Astrocyte (in vitro differentiated cells and primary cell): ENCODE measurements around the gene PTPRCAP. TPM values are rescaled to one million over a fixed set of nuclear protein-coding genes. Genes with fewer than 3 reads are reported as not detected.
A peak's percentile ranks its signal among the peaks of the same experiment; 100 is the strongest.

Experiments used
- DNase-seq: peaks from one replicate; pipeline ENCODE4 v3.0.0-alpha.2; 2010; ENCODE audit warnings: low read depth
- FAIRE-seq: peaks from 2 replicates; lab custom pipeline; 2011; peaks lifted over from hg19 to GRCh38; lab: Jason Lieb, UNC
- H2AFZ ChIP-seq: 2 replicates; pipeline ENCODE4 v1.6.0; 2012; ENCODE audit warnings: low read depth, low read length, inconsistent platforms
- H3K27ac ChIP-seq: 2 replicates; pipeline ENCODE4 v1.5.1; 2011; ENCODE audit warnings: low read depth, low read length, inconsistent platforms
- H3K27me3 ChIP-seq: 2 replicates; pipeline ENCODE4 v1.6.0; 2011; ENCODE audit warnings: low read length, inconsistent platforms; ENCODE audit not compliant: insufficient read depth
- H3K36me3 ChIP-seq: 2 replicates; pipeline ENCODE4 v1.5.1; 2011; ENCODE audit warnings: low read length, inconsistent platforms; ENCODE audit not compliant: insufficient read depth
- H3K4me1 ChIP-seq: 2 replicates; pipeline ENCODE4 v1.5.1; 2011; ENCODE audit warnings: low read length, inconsistent platforms; ENCODE audit not compliant: insufficient read depth
- H3K4me2 ChIP-seq: 2 replicates; pipeline ENCODE4 v1.6.0; 2012; ENCODE audit warnings: low read length, inconsistent platforms
- H3K4me3 ChIP-seq: 2 replicates; pipeline ENCODE4 v1.5.1; 2011; ENCODE audit warnings: low read depth, mild to moderate bottlenecking, low read length, inconsistent platforms; ENCODE audit not compliant: insufficient read depth
- H3K79me2 ChIP-seq: 2 replicates; pipeline ENCODE4 v1.6.0; 2012; ENCODE audit warnings: mild to moderate bottlenecking, low read length, inconsistent platforms; ENCODE audit not compliant: insufficient read depth
- H3K9ac ChIP-seq: 2 replicates; pipeline ENCODE4 v1.6.0; 2012; ENCODE audit warnings: mild to moderate bottlenecking, low read length, inconsistent platforms
- H3K9me3 ChIP-seq: 2 replicates; pipeline ENCODE4 v1.5.1; 2012; ENCODE audit warnings: low read depth, mild to moderate bottlenecking, low read length, inconsistent platforms; ENCODE audit not compliant: insufficient read depth
- H4K20me1 ChIP-seq: 2 replicates; pipeline ENCODE4 v1.6.0; 2012; ENCODE audit warnings: low read length, inconsistent platforms; ENCODE audit not compliant: insufficient read depth
- H3K27ac Mint-ChIP-seq: one replicate; pipeline ENCODE4 v1.8.0; 2021; ENCODE audit warnings: mild to moderate bottlenecking, mixed read lengths; ENCODE audit not compliant: unreplicated experiment
- H3K27me3 Mint-ChIP-seq: one replicate; pipeline ENCODE4 v1.8.0; 2021; ENCODE audit warnings: low read depth, mixed read lengths; ENCODE audit not compliant: unreplicated experiment
- H3K36me3 Mint-ChIP-seq: one replicate; pipeline ENCODE4 v1.8.0; 2021; ENCODE audit warnings: low read depth, mixed read lengths; ENCODE audit not compliant: unreplicated experiment
- H3K4me1 Mint-ChIP-seq: one replicate; pipeline ENCODE4 v1.8.0; 2021; ENCODE audit warnings: low read depth, mixed read lengths; ENCODE audit not compliant: unreplicated experiment
- H3K4me3 Mint-ChIP-seq: one replicate; pipeline ENCODE4 v1.8.0; 2021; ENCODE audit warnings: mild to moderate bottlenecking, moderate library complexity, mixed read lengths; ENCODE audit not compliant: unreplicated experiment
- H3K9me3 Mint-ChIP-seq: one replicate; pipeline ENCODE4 v1.8.0; 2021; ENCODE audit warnings: mild to moderate bottlenecking, mixed read lengths; ENCODE audit not compliant: unreplicated experiment
- EZH2 ChIP-seq: IDR thresholded peaks from 2 replicates; pipeline ENCODE4 v1.6.1; 2012; ENCODE audit warnings: mild to moderate bottlenecking, low read length, inconsistent platforms; ENCODE audit not compliant: insufficient read depth
- total RNA-seq: library from RNA; stranded (reverse); gene quantifications from 2 replicates; pipeline ENCODE4 v1.2.1, GENCODE V29; 2021
- TF ChIP-seq, protein P1 (sequence below): IDR thresholded peaks from 2 replicates; pipeline ENCODE4 v1.5.1; 2011; ENCODE audit warnings: low read depth, mild to moderate bottlenecking, inconsistent platforms, low read length, moderate library complexity; ENCODE audit not compliant: insufficient read depth

PTPRCAP gene
- total RNA-seq, 1 donor from 2014 or later, result 1.7 TPM

DNA sequence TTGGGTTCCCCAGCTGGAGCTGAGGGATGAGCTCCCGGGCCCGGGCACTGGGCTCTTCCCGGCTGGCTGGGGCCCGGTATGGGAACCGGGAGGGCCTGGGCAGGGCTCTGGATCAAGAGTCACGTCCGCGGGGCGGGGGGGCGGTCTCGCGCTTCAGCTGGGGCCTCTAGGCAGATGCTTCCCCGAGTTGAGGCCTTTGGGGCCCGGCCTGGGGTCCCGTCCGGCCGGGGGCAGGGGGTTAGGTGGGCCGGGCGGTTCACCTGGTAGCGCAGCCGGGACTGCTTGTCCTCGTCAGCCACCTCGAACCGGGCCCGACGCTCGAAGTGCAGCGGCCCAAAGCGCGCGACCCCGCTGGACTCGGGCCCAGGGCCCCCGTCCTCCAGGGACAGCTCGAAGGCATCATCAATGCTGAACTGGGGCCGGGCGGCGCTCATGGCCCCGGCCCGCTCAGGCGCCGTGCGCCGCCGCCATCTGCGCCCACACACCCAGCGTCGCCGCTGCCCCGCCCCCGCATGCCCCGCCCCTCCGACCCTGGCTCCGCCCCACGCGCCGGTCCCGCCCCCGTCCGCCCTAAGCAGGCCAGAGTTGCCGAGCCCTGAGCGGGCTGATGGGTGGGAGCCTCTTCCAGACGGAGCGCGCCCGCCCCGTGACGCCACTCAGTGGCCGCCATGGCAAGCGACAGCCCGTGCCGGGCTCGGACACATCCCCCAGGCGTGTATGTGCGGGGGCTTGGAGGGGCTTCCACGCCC lies 31.5 kb upstream of the PTPRCAP start, which contains the start of gene TMEM134:
Gene TMEM134 (minus strand): TSS at position 493 of the 749 bp plus-strand sequence. CDS start 59 bp downstream, at position 434.
- no peak for TF ChIP-seq EZH2
- TF ChIP-seq, protein P1, sequence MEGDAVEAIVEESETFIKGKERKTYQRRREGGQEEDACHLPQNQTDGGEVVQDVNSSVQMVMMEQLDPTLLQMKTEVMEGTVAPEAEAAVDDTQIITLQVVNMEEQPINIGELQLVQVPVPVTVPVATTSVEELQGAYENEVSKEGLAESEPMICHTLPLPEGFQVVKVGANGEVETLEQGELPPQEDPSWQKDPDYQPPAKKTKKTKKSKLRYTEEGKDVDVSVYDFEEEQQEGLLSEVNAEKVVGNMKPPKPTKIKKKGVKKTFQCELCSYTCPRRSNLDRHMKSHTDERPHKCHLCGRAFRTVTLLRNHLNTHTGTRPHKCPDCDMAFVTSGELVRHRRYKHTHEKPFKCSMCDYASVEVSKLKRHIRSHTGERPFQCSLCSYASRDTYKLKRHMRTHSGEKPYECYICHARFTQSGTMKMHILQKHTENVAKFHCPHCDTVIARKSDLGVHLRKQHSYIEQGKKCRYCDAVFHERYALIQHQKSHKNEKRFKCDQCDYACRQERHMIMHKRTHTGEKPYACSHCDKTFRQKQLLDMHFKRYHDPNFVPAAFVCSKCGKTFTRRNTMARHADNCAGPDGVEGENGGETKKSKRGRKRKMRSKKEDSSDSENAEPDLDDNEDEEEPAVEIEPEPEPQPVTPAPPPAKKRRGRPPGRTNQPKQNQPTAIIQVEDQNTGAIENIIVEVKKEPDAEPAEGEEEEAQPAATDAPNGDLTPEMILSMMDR, result no peak
- Histone ChIP-seq H3K36me3 (no peaks in the 10 kb centered on the region), H3K4me1 (peaks cover 16% of the 10 kb centered on the region), H2AFZ (peak within 1 kb of the TSS; percentile 81), H3K9me3 (no peaks in the 10 kb centered on the region), H4K20me1 (no peaks in the 10 kb centered on the region), H3K4me2 (peak within 1 kb of the TSS; percentile 89), H3K9ac (peak within 1 kb of the TSS; percentile 89), H3K4me3 (peak within 1 kb of the TSS; percentile 72), H3K27me3 (no peaks in the 10 kb centered on the region), H3K79me2 (peaks cover 9% of the 10 kb centered on the region), H3K27ac (peak within 1 kb of the TSS; percentile 57)
- peak within 1 kb of the TSS; percentile 77 for H3K27ac Mint-ChIP-seq
- peak within 1 kb of the TSS; percentile 89 for H3K4me3 Mint-ChIP-seq
- no peaks in the 10 kb centered on the region for H3K9me3 Mint-ChIP-seq
- FAIRE-seq (no peak), DNase-seq (peak; percentile 77)
- H3K4me1 Mint-ChIP-seq, result peaks cover 4% of the 10 kb centered on the region
- H3K36me3 Mint-ChIP-seq, result peaks cover 3% of the 10 kb centered on the region
- no peaks in the 10 kb centered on the region for H3K27me3 Mint-ChIP-seq

DNA sequence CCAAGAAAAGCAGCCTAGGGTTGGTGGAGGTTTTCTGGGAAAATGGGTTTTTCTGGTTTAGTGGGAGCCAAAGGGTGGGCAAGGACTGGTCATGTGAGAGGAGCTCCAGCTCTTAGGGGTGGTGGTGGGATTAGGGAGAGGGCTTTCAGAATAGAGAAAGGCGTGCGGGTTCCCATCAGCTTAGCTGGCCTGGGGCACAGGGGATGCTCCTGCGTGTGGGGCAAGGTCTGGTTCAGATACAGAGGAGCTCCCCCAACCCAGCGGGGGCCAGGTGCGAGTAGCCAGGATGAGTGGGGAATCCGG lies 30.9 kb upstream of the PTPRCAP start:
- Histone ChIP-seq H3K4me2 (peak overlapping the region; percentile 89), H3K36me3 (no peaks in the 10 kb centered on the region), H3K4me3 (peak overlapping the region; percentile 72), H3K27me3 (no peaks in the 10 kb centered on the region), H3K9me3 (no peaks in the 10 kb centered on the region), H3K9ac (peak overlapping the region; percentile 89), H3K27ac (peak overlapping the region; percentile 50), H2AFZ (peak overlapping the region; percentile 78), H4K20me1 (no peaks in the 10 kb centered on the region), H3K4me1 (peaks cover 16% of the 10 kb centered on the region), H3K79me2 (peaks cover 9% of the 10 kb centered on the region)
- TF ChIP-seq, protein P1, result no peak
- no peak for TF ChIP-seq EZH2
- H3K9me3 Mint-ChIP-seq, result no peaks in the 10 kb centered on the region
- FAIRE-seq, result no peak
- DNase-seq, result no peak
- peaks cover 4% of the 10 kb centered on the region for H3K4me1 Mint-ChIP-seq
- H3K27ac Mint-ChIP-seq, result peak overlapping the region; percentile 69
- peak overlapping the region; percentile 89 for H3K4me3 Mint-ChIP-seq
- no peaks in the 10 kb centered on the region for H3K27me3 Mint-ChIP-seq
- peaks cover 5% of the 10 kb centered on the region for H3K36me3 Mint-ChIP-seq

DNA sequence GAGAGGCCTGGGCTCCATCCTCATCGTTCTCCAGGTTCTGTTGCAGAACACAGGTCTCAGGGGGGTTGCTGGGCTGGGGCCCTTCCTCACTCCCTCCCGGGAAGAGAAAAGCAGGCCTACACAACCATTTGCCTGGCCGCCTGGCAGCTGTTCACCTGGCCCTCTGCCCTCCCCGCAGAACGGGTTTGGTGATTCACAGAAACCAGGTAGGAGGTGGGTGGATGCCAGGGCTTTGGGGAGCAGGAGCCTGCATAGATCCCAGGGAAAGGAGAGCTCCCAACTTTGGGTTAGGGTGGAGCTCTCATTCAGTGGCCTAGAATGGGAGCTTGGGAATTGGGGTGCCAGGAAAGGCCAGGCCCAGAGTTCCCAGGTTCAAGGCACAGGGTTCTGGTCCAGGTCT lies 30.6 kb upstream of the PTPRCAP start:
- Histone ChIP-seq H3K27ac (no peak overlapping the region), H3K27me3 (no peaks in the 10 kb centered on the region), H3K4me2 (peak overlapping the region; percentile 89), H3K4me1 (peaks cover 16% of the 10 kb centered on the region), H3K79me2 (peaks cover 9% of the 10 kb centered on the region), H3K36me3 (no peaks in the 10 kb centered on the region), H3K4me3 (peak overlapping the region; percentile 72), H4K20me1 (no peaks in the 10 kb centered on the region), H3K9ac (peak overlapping the region; percentile 89), H2AFZ (no peak overlapping the region), H3K9me3 (no peaks in the 10 kb centered on the region)
- peaks cover 4% of the 10 kb centered on the region for H3K4me1 Mint-ChIP-seq
- H3K27ac Mint-ChIP-seq, result peak overlapping the region; percentile 69
- H3K27me3 Mint-ChIP-seq, result no peaks in the 10 kb centered on the region
- H3K4me3 Mint-ChIP-seq, result peak overlapping the region; percentile 89
- peak; percentile 20 for DNase-seq
- peaks cover 5% of the 10 kb centered on the region for H3K36me3 Mint-ChIP-seq
- no peak for FAIRE-seq
- TF ChIP-seq, protein P1, result no peak
- TF ChIP-seq EZH2, result no peak
- H3K9me3 Mint-ChIP-seq, result no peaks in the 10 kb centered on the region
